B cell (primary cell): ENCODE measurements around the gene SH2D4B.

Experiments used
- EZH2 ChIP-seq: IDR thresholded peaks from 2 replicates; pipeline ENCODE4 v1.6.1; 2012; ENCODE audit warnings: borderline replicate concordance, low read depth, mild to moderate bottlenecking, moderate library complexity, low read length; ENCODE audit not compliant: insufficient read depth, poor library complexity, severe bottlenecking
- TF ChIP-seq, protein P1 (sequence below): fragments of 200-600 bp; IDR thresholded peaks from one replicate; pipeline ENCODE4 v1.8.0; 2022; ENCODE audit warnings: antibody characterized with exemption, mild to moderate bottlenecking

DNA sequence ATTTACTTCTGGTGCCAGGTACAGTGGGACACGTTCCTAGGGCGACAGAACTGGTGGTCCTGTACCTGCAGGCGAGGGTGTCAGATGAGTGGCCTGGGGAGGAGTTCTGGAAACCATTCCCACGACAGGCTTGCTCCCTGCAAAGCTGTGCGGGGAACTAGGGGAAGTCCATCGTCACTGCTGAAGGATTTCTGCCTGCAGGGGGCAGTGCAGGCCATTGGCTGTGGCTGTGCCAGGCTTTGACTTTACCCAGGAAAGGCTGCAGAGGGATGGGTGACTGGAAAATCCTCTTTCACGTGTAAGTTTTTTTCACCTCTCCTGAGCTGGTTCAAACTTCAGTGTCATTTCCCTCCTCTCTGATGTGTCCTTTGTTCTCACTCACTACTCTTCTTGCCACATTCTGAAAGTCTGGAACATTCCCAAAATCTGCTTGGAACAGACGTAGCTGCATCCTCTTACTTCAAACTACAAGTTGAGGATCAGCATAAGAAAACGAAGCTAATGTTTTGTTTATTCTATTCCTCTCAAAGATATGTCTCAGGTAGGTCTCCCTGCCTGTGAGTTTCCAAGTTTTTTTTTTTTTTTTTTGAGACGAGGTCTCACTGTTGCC is 126.5 kb downstream of the SH2D4B start:
- TF ChIP-seq, protein P1, sequence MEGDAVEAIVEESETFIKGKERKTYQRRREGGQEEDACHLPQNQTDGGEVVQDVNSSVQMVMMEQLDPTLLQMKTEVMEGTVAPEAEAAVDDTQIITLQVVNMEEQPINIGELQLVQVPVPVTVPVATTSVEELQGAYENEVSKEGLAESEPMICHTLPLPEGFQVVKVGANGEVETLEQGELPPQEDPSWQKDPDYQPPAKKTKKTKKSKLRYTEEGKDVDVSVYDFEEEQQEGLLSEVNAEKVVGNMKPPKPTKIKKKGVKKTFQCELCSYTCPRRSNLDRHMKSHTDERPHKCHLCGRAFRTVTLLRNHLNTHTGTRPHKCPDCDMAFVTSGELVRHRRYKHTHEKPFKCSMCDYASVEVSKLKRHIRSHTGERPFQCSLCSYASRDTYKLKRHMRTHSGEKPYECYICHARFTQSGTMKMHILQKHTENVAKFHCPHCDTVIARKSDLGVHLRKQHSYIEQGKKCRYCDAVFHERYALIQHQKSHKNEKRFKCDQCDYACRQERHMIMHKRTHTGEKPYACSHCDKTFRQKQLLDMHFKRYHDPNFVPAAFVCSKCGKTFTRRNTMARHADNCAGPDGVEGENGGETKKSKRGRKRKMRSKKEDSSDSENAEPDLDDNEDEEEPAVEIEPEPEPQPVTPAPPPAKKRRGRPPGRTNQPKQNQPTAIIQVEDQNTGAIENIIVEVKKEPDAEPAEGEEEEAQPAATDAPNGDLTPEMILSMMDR = peak; percentile 60
- TF ChIP-seq EZH2 = no peak
